Natural killer cell (primary cell): ENCODE measurements around the gene AREL1. TPM values are rescaled to one million over a fixed set of nuclear protein-coding genes. Genes with fewer than 3 reads are reported as not detected.

Experiments
- ATAC-seq, 3 donors: fragments of 150-1000 bp in 2 of 3; fragments of 200-7000 bp in 1 of 3; cut with Tn5 transposase; 1 replicate in 1 of 3; 2 replicates in 2 of 3; pipeline ENCODE4 v1.10.0; 2021; ENCODE audit warnings: mild to moderate bottlenecking in 2 of 3, moderate library complexity in 2 of 3
- DNase-seq, 2 donors: peaks; one replicate each; pipeline versions ENCODE4 v3.0.0 to v3.0.0-alpha.2; 2013 to 2021; ENCODE audit warnings: mixed read lengths in 1 of 2
- H3K27ac ChIP-seq: one replicate; pipeline ENCODE4 v1.5.1; 2013; ENCODE audit warnings: mild to moderate bottlenecking, low read length
- H3K27me3 ChIP-seq: one replicate; pipeline ENCODE4 v1.6.1; 2013; ENCODE audit warnings: low read length; ENCODE audit not compliant: control insufficient read depth, insufficient read depth
- H3K36me3 ChIP-seq: one replicate; pipeline ENCODE4 v1.6.1; 2013; ENCODE audit warnings: low read length; ENCODE audit not compliant: control insufficient read depth, insufficient read depth
- H3K4me1 ChIP-seq: one replicate; pipeline ENCODE4 v1.6.1; 2013; ENCODE audit warnings: low read length; ENCODE audit not compliant: control insufficient read depth, insufficient read depth
- H3K4me3 ChIP-seq: one replicate; pipeline ENCODE4 v1.5.1; 2013; ENCODE audit warnings: low read length
- H3K9me3 ChIP-seq: one replicate; pipeline ENCODE4 v1.6.1; 2013; ENCODE audit warnings: low read length; ENCODE audit not compliant: control insufficient read depth, insufficient read depth
- H3K27ac Mint-ChIP-seq, 2 donors: one replicate each; pipeline ENCODE4 v1.8.0; 2022; ENCODE audit warnings: mild to moderate bottlenecking in 2 of 2, mixed read lengths in 2 of 2, moderate library complexity in 1 of 2
- H3K27me3 Mint-ChIP-seq, 2 donors: one replicate each; pipeline ENCODE4 v1.8.0; 2022; ENCODE audit warnings: low read depth in 2 of 2, mixed read lengths in 2 of 2
- H3K36me3 Mint-ChIP-seq: one replicate; pipeline ENCODE4 v1.8.0; 2022; ENCODE audit warnings: mixed read lengths
- H3K4me1 Mint-ChIP-seq, 2 donors: one replicate each; pipeline ENCODE4 v1.8.0; 2022; ENCODE audit warnings: mixed read lengths in 2 of 2
- H3K4me3 Mint-ChIP-seq: one replicate; pipeline ENCODE4 v1.8.0; 2022; ENCODE audit warnings: mild to moderate bottlenecking, moderate library complexity, mixed read lengths
- H3K9me3 Mint-ChIP-seq, 2 donors: one replicate each; pipeline ENCODE4 v1.8.0; 2022; ENCODE audit warnings: mixed read lengths in 2 of 2
- CTCF ChIP-seq: fragments of 200-600 bp; IDR thresholded peaks from one replicate; pipeline ENCODE4 v1.8.0; 2022; ENCODE audit warnings: antibody characterized with exemption
- WGBS: methylation state at CpG from one replicate; pipeline ENCODE4 v1.1.7; 2013; ENCODE audit warnings: missing lambda C conversion rate; ENCODE audit not compliant: insufficient coverage; 5-methylcytosine and 5-hydroxymethylcytosine counted together
- intact Hi-C: fragments of 100-400 bp; cut with micrococcal nuclease; formaldehyde crosslinking; loops from one replicate; pipeline ENCODE4 v1.14.2; 2022
- total RNA-seq, 4 donors: library from RNA; stranded (reverse); fragments of 120-200 nt in 1 of 4; gene quantifications; one replicate each; pipeline versions ENCODE4 v1.2.3 to v1.2.4, GENCODE V29; 2013 to 2022

Gene AREL1
- total RNA-seq, 3 donors from 2014 or later (not counting 1 experiment from before 2014, with no cell fraction given) = 65.9 to 83.0 (median 82.3) TPM

GRCh38 chr14:74636424-74637177 is 76.3 kb downstream of the AREL1 start:
- intact Hi-C loops = no loop called here
- no peaks in the 10 kb centered on the region for H3K9me3 Mint-ChIP-seq
- H3K4me3 Mint-ChIP-seq = no peak overlapping the region
- peaks cover 6 to 27% of the 10 kb centered on the region in 2 donors for H3K4me1 Mint-ChIP-seq
- DNase-seq (no peak), ATAC-seq (no peak)
- WGBS = 91% methylated on average over 10 of the region's 10 CpGs
- no peaks in the 10 kb centered on the region for H3K36me3 ChIP-seq
- H3K36me3 Mint-ChIP-seq = no peaks in the 10 kb centered on the region
- H3K27me3 Mint-ChIP-seq = peaks cover 0 to 9% of the 10 kb centered on the region in 2 donors
- no peak for TF ChIP-seq CTCF
- H3K27ac ChIP-seq = no peak overlapping the region
- H3K4me3 ChIP-seq = no peak overlapping the region
- H3K4me1 ChIP-seq = no peaks in the 10 kb centered on the region
- no peaks in the 10 kb centered on the region for H3K27me3 ChIP-seq
- no peaks in the 10 kb centered on the region for H3K9me3 ChIP-seq
- no peak overlapping the region for H3K27ac Mint-ChIP-seq

GRCh38 chr14:74635847-74636246 is 77.0 kb downstream of the AREL1 start:
- WGBS = 86% methylated on average over 3 of the region's 3 CpGs
- no peak overlapping the region for H3K4me3 Mint-ChIP-seq
- no peak overlapping the region for H3K27ac Mint-ChIP-seq
- no peak overlapping the region for H3K4me3 ChIP-seq
- no peaks in the 10 kb centered on the region for H3K27me3 ChIP-seq
- H3K36me3 Mint-ChIP-seq = no peaks in the 10 kb centered on the region
- no peaks in the 10 kb centered on the region for H3K4me1 ChIP-seq
- H3K27ac ChIP-seq = no peak overlapping the region
- no peak for DNase-seq
- peaks cover 6 to 30% of the 10 kb centered on the region in 2 donors for H3K4me1 Mint-ChIP-seq
- H3K9me3 ChIP-seq = no peaks in the 10 kb centered on the region
- H3K36me3 ChIP-seq = no peaks in the 10 kb centered on the region
- intact Hi-C loops = no loop called here
- ATAC-seq = no peak
- no peak for TF ChIP-seq CTCF
- H3K27me3 Mint-ChIP-seq = peaks cover 0 to 9% of the 10 kb centered on the region in 2 donors
- no peaks in the 10 kb centered on the region for H3K9me3 Mint-ChIP-seq

- no peaks in the 10 kb centered on the region for H3K27me3 ChIP-seq
- H3K27ac ChIP-seq = no peak overlapping the region
- no peaks in the 10 kb centered on the region for H3K9me3 ChIP-seq
- Mint-ChIP-seq H3K4me1 (peaks cover 6 to 33% of the 10 kb centered on the region in 2 donors), H3K4me3 (no peak overlapping the region), H3K27ac (no peak overlapping the region), H3K9me3 (no peaks in the 10 kb centered on the region), H3K36me3 (no peaks in the 10 kb centered on the region), H3K27me3 (peaks cover 0 to 9% of the 10 kb centered on the region in 2 donors)
- no peak overlapping the region for H3K4me3 ChIP-seq
- no peaks in the 10 kb centered on the region for H3K4me1 ChIP-seq
- no peak for TF ChIP-seq CTCF
- H3K36me3 ChIP-seq = no peaks in the 10 kb centered on the region
- WGBS = 89% methylated on average over 2 of the region's 2 CpGs
- intact Hi-C loops = no loop called here
- DNase-seq (no peak), ATAC-seq (no peak)
Measured at GRCh38 chr14:74634964-74635363, 77.9 kb downstream of the AREL1 start.

- no peaks in the 10 kb centered on the region for H3K9me3 Mint-ChIP-seq
- no peak for ATAC-seq
- no peak overlapping the region for H3K27ac ChIP-seq
- H3K36me3 ChIP-seq = no peaks in the 10 kb centered on the region
- 100% methylated on average over 1 of the region's 1 CpG for WGBS
- TF ChIP-seq CTCF = no peak
- DNase-seq = no peak
- intact Hi-C loops = no loop called here
- H3K27me3 ChIP-seq = no peaks in the 10 kb centered on the region
- H3K36me3 Mint-ChIP-seq = no peaks in the 10 kb centered on the region
- no peaks in the 10 kb centered on the region for H3K9me3 ChIP-seq
- no peak overlapping the region for H3K4me3 Mint-ChIP-seq
- no peak overlapping the region for H3K27ac Mint-ChIP-seq
- peaks cover 0 to 9% of the 10 kb centered on the region in 2 donors for H3K27me3 Mint-ChIP-seq
- H3K4me3 ChIP-seq = no peak overlapping the region
- H3K4me1 ChIP-seq = no peaks in the 10 kb centered on the region
- peaks cover 6 to 38% of the 10 kb centered on the region in 2 donors for H3K4me1 Mint-ChIP-seq
Measured at GRCh38 chr14:74634481-74634880, 78.4 kb downstream of the AREL1 start.
